Adrenal gland (tissue), 5 donors: Measurements from ENCODE around the gene COP1.

ENCODE experiments used
- CTCF ChIP-seq, 6 experiments: fragments of 450-650 bp in 4 of 6; fragments of 200-600 bp in 2 of 6; sonication (generic) in 1 of 6; IDR thresholded peaks; 1 replicate in 5 of 6; 2 replicates in 1 of 6; pipeline versions ENCODE4 v1.5.1 to v1.8.0; 2016 to 2021; ENCODE audit warnings: antibody characterized with exemption in 6 of 6, mild to moderate bottlenecking in 2 of 6, moderate library complexity in 1 of 6
- POLR2A ChIP-seq, 2 donors: fragments of 450-650 bp; IDR thresholded peaks; one replicate each; pipeline ENCODE4 v1.6.1; 2017; ENCODE audit warnings: antibody characterized with exemption in 2 of 2, mild to moderate bottlenecking in 2 of 2, moderate library complexity in 1 of 2
- donor health status: DM: no; HTN: no; CAD: no.

- TF ChIP-seq CTCF (IDR thresholded peaks at IDR 0.05) (no peak), POLR2A (IDR thresholded peaks at IDR 0.05) (no peak)
Measured at GRCh38 chr1:176157995-176158394, 49.1 kb downstream of the COP1 start.
